ENCODE results near the gene PSME2.

- TF ChIP-seq CTCF (IDR thresholded peaks at IDR 0.05): no peak
- TF ChIP-seq POLR2A (IDR thresholded peaks at IDR 0.05): no peak
- TF ChIP-seq EP300 (IDR thresholded peaks at IDR 0.05; ENCODE audit: low read depth): no peak
- no peak for TF ChIP-seq POLR2AphosphoS5 (IDR thresholded peaks at IDR 0.05)
Observed at GRCh38 chr14:24155100-24155499, 8.7 kb upstream of the PSME2 start.

Measured in transverse colon (tissue), 4 donors.